Measurements from ENCODE around the gene SMYD3. TPM values are rescaled to one million over a fixed set of nuclear protein-coding genes. Genes with fewer than 3 reads are reported as not detected.
"Not testable (repeated sequence)": the region's sequence is repeated elsewhere in the genome, so short reads cannot be mapped to it uniquely, and the experiment has no call there.

SMYD3 gene
- total RNA-seq, 1 donor from 2014 or later, result 5.6 TPM

DNA sequence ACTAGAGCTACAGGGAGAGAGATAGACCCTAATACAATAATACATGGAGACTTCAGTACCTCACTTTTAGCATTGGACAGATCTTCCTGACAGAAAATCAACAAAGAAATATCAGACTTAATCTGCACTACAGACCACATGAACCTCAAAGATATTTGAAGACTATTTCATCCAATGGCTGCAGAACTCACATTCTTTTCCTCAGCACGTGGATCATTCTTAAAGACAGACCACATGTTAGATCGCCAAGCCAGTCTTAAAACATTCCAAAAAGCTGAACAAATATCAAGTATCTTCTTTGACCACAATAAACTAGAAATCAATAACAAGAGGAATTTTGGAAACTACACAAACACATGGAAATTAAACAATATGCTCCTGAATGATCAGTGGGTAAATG, 776.3 kb downstream of the SMYD3 start:
- intact Hi-C loops (cut with DNase I), result no loop called here
- no peak for DNase-seq (ENCODE audit: low spot score)

DNA sequence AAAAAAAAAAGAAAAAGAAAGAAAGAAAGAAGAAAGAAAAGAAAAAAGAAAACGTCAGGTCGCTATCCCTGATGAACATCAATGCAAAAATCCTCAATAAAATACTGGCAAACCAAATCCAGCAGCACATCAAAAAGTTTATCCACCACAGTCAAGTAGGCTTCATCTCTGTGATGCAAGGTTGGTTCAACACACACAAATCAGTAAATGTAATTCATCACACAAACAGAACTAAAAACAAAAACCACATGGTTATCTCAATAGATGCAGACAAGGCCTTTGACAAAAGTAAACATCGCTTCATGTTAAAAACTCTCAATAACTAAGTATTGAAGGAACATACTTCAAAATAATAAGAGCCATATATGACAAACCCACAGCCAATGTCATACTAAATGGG, 779.0 kb downstream of the SMYD3 start:
- DNase-seq (ENCODE audit: low spot score); intact Hi-C loops (cut with DNase I): not testable (repeated sequence)

DNA sequence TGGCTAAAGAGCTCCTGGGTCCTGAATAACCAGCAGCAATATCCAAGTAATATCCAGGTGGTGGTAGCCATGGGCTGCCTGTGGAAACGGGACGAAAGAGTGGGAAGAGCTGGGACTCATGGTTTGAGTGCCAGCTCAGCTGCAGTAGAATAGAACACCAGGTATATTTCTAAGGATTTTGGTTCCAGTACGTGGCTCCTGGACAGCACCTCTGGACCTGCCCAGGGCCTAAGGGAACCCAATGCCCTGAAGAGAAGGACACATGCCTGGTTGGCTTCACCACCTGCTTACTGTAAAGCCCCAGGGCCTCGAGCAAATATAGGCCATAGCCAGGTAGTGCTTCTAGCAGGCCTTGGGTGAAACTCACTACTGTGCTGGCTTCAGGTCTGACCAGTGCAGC, 785.6 kb downstream of the SMYD3 start:
- intact Hi-C loops (cut with DNase I), result no loop called here
- no peak for DNase-seq (ENCODE audit: low spot score)

DNA sequence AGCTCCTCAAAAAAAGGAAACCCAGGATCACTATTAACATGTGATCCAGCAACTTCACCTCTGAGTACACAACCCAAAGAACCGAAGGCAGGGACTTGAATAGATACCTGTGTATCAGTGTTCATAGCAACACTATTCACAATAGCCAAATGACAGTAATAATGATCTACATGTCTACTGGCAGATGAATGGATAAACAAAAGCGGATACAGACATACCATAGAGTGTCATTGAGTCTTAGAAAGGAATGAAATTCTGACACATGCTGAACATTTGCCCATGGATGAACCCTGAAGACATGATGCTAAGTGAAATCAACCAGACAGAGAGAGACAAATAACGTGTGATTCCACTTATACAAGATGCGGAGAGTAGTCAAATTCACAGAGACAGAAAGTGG, 788.1 kb downstream of the SMYD3 start:
- DNase-seq (ENCODE audit: low spot score), result no peak
- intact Hi-C loops (cut with DNase I), result no loop called here

DNA sequence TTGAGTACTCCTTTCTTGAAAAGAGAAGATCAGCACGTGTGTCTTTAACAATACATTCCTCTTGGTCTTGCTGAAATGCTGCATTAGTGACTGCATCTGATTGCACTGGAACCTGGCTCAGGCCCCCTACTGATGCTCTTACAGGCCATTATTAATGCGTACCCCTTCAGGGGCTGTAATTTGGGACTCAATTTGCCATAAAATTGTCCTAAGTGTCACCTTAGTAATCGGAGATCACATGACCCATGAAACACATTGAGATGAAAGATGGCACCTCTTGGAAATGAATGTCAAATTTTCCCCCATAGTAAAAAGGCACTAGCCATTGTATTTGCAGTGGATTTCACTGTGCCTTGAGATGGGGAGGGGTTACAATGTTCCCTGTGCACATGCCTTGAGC, 789.0 kb downstream of the SMYD3 start:
- intact Hi-C loops (cut with DNase I), result no loop called here
- DNase-seq (ENCODE audit: low spot score), result no peak

DNA sequence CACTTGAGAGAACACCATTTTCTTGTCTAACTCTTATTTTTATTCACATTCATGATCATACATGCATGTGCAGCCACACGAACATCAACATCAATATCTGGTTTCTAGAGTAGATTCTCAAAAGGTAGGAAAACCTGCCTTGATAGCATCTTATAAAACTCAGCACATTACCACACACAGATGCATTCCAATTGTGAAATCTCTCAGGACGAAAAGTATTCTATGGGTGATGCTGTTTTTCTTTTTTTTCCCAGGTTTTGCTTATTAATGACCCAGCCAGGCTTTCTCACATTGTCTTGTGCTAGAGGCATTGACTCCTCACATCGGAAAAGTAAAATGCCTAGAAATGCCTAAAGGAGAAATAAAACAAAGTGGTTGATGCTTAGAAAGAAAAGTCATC, 789.5 kb downstream of the SMYD3 start:
- intact Hi-C loops (cut with DNase I), result no loop called here
- no peak for DNase-seq (ENCODE audit: low spot score)

DNA sequence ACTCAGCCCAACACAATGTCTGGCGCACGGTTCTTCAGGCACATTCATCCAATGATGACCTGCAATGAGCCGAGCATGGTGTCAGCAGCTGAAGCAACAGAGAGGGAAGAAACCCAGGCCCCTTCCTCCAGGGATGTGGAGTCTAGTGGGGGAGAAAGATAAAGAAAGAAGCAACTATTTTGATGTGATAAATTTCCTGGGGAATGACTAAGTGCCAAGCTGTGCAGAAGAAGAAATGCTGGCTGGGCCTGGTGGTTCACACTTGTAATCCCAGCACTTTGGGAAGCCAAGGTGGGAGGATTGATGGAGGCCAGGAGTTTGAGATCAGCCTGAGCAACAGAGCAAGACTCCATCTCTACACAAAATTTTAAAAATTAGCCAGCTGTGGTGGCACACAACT, 790.5 kb downstream of the SMYD3 start:
- DNase-seq (ENCODE audit: low spot score), result no peak
- intact Hi-C loops (cut with DNase I), result no loop called here

DNA sequence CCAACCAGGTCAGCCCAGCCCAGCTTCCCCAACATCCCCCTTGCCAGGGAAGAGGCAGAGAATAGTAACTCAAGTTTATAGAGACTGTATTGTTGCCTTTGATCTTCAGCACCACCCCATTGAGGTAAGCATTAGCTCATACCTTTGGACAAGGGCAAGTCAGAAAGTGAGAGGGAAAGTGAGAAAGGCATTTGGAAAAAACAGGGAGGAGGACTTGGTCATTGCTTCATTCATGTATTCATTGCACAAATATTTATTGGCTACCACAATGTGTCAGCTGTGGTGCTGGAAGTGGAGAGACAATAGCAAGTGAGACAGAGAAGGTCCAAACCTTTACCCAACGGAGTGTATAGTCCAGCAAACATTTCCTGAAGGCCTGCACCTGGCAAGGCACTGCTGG, 791.1 kb downstream of the SMYD3 start:
- no peak for DNase-seq (ENCODE audit: low spot score)
- intact Hi-C loops (cut with DNase I), result no loop called here

DNA sequence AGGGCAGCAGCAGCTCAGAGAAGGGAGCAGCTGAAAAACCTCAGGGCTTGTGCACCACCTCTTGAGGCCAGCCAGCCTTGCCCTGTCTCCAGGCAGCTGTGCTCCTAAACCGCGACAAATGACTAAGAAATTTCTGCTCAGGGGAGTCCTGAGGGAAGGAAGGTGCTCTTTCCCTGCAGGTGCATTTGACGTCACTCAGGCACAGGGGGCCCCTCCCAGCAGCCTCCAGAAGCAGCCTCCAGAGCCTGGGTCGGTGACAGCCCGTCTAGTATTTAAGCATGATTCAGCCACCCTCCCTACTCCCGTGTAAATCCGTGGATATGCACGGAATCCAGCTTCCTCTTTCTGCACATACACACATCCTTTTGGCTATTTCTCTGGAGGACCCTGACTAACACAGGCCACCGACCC, 791.8 kb downstream of the SMYD3 start:
- no peak for DNase-seq (ENCODE audit: low spot score)
- intact Hi-C loops (cut with DNase I), result no loop called here

DNA sequence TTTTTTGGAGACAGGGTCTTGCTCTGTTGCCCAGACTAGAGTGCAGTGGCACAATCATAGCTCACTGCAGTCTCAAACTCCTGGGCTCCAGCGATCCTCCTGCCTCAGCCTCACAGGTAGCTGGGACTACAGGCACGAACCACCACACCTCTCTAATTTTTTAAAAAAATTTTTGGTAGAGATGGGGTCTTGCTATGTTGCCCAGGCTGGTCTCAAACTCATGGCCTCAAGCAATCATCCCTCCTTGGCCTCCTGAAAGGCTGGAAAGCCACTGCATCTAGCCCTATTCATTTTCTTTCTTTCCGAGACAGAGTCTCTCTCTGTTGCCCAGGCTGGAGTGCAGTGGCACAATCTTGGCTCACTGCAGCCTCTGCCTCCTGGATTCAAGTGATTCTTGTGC, 793.1 kb downstream of the SMYD3 start:
- DNase-seq (ENCODE audit: low spot score); intact Hi-C loops (cut with DNase I): not testable (repeated sequence)

DNA sequence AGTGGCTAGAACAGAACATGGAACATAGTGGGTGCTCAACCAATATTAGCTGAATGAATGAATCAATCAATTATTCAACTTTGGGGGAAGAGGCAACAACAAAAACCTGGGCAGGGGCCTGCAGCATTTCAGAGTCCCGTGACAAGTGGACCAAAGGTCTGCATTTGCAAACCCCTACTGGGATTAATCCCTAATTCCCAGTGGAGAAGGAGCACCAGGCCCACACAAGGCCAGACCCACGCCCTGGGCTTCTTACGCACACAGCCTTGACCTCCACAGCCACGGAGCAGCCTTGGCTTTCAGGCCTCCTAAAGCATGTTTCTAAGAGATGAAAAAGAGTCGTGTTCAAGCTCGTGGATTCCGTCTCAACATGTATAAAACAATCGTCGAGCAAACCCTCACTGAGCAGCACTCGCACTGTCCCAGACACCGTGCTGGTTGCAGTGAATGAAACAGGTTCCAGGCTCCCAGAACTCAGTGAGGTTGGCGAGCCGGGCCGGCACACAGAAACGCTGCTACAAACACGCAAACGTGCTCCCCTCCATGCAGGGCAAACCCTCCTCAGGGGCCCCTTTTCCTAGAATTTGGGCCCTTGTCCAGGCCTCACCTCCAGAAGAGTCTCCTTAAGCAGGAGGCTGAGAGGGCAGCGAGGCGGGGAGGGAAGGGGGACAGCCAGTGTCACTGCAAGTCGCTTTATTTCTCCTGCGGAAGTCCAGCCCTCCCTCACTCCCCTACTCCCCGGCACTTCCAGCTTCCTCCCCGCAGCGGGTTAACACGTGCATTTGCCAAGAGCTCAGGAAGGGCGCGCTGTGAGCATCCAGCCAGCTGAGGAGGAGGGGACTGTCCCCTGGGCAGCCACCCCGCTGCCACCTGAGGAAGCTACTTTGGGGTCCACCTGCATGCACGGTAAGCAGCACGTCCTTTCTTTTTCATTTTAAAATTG, 795.8 kb downstream of the SMYD3 start:
- intact Hi-C loops (cut with DNase I), result no loop called here

DNA sequence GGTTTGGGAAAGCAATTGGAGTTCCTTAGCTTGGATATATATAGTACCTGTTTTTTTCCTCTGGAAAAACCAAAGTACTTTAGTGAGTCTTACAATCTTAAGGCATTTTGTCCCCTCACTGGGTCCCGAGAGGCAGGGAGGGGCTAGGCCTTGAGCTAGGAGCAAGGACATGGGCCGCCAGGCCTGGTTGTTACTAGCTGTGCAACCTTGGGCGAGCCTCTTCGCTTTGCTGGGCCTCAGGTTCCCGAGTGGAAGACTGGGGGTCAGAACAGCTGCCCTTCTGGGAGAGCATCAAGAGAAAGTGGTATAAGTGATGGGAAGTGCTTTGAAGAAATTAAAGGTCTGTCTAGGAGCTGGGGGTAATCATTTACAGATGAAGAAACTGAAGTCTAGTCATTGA, 799.1 kb downstream of the SMYD3 start:
- no peak for DNase-seq (ENCODE audit: low spot score)

More for the DNA sequence above, 795.8 kb downstream of the SMYD3 start:
- DNase-seq (ENCODE audit: low spot score), result no peak

DNA sequence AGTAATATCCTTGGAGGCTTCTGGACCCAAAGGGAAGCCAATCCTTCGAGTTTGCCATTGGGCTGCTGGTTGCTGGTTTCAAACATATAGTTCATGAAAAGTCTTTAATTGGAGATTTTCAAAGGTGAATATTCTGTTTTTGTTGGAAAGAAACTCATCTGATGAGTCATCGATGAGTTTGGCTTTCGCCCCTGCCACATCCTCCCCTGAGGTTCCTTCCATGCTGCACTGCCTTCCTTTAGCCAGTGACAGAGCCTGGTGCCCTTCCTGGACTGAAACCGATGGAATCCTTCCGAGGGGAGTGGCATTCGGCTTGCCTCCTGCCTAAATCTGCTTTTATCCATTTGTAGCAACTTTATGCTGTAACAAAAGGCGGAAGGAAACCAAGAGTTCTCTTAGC, 802.3 kb downstream of the SMYD3 start:
- intact Hi-C loops (cut with DNase I), result no loop called here
- DNase-seq (ENCODE audit: low spot score), result no peak

More for the DNA sequence above, 799.1 kb downstream of the SMYD3 start:
- intact Hi-C loops (cut with DNase I), result no loop called here

DNA sequence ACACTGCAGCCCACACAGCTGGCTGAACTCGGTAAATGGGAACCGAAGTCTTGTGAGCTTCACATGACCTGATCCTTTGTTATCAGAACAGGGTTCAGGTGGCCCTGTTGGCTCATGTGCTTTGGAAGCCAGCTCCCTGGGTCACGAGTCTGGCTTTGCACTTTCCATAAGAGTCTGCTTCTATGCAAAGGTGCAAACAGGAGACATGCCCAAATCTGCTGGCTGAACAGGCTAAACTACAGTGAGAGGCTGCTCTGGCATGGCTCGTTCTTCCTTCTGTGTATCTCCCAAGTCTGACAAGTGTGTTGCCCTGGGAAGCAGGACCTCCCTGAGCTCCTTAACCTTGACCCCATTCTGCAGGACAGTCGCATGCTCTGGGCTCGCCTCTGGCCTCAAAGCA, 802.7 kb downstream of the SMYD3 start:
- intact Hi-C loops (cut with DNase I), result no loop called here

DNA sequence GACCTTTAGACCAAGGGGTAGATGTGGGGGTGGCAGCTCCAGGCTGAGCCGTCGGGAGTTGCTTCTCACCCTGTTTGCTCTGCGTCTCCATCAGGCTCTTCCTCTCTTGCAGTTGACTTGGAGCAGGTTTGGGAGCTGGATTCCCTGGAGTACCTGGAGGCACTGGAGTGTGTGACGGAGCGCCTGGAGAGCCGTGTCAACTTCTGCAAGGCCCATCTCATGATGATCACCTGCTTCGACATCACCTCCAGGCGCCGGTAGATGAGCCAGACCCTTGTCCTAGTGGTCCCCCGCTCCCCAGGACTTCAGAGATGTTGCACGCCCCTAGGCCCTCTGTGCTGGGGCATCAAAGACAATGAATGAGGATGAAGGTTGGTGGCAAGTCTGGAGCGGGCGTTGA, 804.7 kb downstream of the SMYD3 start:
- intact Hi-C loops (cut with DNase I), result no loop called here

More for the DNA sequence above, 802.7 kb downstream of the SMYD3 start:
- DNase-seq (ENCODE audit: low spot score), result no peak

DNA sequence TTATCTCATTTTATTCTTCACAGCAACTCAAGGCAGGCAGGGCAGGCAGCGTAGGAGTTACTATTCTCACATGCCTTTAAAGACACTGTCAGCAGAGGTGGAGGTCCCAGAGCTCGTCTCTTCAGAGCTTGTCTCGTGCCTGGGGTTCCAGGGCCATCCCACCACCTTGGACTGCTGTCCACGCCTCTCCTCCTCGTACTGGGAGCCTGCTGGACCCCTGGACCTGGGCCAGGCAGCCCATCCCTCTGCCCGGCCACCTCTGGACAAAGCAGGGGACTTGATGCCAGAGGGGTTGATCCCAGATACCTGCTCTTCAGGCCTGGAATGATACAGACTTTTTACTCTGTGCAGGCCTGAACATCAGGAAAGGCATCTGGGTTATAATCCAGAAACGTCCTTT, 805.4 kb downstream of the SMYD3 start:
- DNase-seq (ENCODE audit: low spot score), result peak; percentile 44
- intact Hi-C loops (cut with DNase I), result no loop called here

More for the DNA sequence above, 804.7 kb downstream of the SMYD3 start:
- DNase-seq (ENCODE audit: low spot score), result peak; percentile 49

DNA sequence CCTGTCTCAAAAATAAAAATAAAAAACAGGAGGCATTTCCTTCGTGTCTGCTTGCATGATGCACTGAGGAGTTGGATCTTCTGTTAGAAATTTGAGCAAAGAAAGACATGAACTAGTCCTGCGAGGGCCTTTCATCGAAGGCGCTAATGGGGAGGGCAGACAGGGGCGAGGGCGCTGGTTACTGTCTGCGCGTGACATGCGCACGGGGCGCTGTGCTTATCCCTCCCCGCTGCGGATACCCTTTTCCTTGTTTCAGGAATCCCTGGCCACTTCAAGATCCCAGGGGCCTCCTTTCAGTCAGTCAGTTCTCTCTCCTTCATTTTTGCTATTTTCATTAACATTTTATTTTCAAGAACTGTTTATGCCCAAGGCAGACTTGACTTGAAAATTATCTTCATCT, 806.4 kb downstream of the SMYD3 start:
- intact Hi-C loops (cut with DNase I), result no loop called here
- DNase-seq (ENCODE audit: low spot score), result peak; percentile 63

Measured in cardiac septum (tissue), 1 donor.